Measurements from ENCODE around the gene QRFP.

DNA sequence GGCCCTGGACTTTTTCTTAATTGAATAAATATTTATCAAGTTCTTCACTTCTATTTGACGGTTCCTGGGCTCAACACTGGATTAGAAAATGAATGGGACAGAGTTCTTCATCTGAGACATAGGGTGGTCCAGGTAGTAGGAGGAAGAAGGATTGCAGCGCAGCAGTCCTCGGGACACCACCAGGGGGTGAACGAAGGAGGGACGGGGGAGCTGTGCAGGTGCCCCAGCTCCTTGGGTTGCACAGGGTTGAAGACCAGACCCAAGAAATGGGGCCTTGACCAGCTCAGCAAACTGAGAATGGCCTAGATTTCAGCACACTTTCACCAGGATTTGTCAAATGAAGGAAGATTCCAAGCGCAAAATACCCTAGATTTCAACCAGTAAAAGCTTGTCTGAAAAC, 32.1 kb downstream of the QRFP start:
- TF ChIP-seq, protein P1, sequence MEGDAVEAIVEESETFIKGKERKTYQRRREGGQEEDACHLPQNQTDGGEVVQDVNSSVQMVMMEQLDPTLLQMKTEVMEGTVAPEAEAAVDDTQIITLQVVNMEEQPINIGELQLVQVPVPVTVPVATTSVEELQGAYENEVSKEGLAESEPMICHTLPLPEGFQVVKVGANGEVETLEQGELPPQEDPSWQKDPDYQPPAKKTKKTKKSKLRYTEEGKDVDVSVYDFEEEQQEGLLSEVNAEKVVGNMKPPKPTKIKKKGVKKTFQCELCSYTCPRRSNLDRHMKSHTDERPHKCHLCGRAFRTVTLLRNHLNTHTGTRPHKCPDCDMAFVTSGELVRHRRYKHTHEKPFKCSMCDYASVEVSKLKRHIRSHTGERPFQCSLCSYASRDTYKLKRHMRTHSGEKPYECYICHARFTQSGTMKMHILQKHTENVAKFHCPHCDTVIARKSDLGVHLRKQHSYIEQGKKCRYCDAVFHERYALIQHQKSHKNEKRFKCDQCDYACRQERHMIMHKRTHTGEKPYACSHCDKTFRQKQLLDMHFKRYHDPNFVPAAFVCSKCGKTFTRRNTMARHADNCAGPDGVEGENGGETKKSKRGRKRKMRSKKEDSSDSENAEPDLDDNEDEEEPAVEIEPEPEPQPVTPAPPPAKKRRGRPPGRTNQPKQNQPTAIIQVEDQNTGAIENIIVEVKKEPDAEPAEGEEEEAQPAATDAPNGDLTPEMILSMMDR (IDR thresholded peaks at IDR 0.05; ENCODE audit: insufficient read depth, low read length, poor library complexity, severe bottlenecking) = no peak
- TF ChIP-seq EZH2phosphoT487 (conservative IDR thresholded peaks at IDR 0.05; ENCODE audit: low read length) = no peak

All from SU-DHL-6 (cell line).